Stimulated activated CD8-positive, alpha-beta memory T cell treated with anti-CD3 and anti-CD28 coated beads, Interleukin-2, amount 100 ng/mL, for 48 hours (primary cell): ENCODE data around the gene TMEM238.

Experiments
- DNase-seq, 2 donors: peaks; one replicate each; pipeline ENCODE4 v3.0.0-alpha.2; 2020; ENCODE audit warnings: low read depth in 2 of 2

TMEM238 gene

GRCh38 chr19:55377356-55378131 is 6.5 kb downstream of the TMEM238 start:
- no peak for DNase-seq

DNA sequence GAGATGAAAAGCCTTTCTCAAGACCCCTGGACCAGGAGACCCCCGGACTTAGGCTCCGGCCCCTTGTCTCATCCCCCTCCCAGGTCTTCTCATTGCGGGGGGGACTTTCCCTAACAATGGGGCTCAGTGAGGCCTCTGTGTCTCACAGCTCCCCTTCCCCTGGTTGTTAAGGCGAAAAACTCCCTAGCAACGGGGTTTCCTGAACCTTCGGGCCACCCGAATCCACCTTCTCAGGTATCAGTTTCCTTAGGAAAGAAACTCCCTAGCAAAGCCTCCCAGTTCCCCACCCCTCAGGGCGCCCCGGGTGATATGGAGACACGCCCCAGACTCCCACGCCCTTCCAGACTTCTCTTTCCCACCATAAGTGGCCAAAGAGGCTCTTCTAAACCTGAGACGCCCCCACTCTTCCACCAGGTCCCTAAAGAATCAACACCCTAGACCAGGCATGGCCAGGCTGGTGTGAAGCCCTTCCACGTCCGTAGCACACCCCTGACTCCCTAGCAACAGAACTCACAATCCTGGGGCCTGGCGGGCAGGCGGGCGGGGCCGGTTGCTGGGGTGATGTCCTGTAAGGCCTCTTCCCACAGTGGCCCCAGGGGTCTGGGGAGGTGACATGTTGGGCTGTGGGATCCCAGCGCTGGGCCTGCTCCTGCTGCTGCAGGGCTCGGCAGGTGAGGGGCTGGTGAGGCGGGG is 7.7 kb downstream of the TMEM238 start, which contains the start of gene TMEM190:
Gene TMEM190 (plus strand): TSS at position 586 of the 693 bp plus-strand sequence. CDS start 28 bp downstream, at position 614.
- no peak for DNase-seq

GRCh38 chr19:55373993-55374757 is 9.9 kb downstream of the TMEM238 start:
- no peak for DNase-seq

- DNase-seq, result no peak
Measured at GRCh38 chr19:55373306-55373992, 10.6 kb downstream of the TMEM238 start.

DNA sequence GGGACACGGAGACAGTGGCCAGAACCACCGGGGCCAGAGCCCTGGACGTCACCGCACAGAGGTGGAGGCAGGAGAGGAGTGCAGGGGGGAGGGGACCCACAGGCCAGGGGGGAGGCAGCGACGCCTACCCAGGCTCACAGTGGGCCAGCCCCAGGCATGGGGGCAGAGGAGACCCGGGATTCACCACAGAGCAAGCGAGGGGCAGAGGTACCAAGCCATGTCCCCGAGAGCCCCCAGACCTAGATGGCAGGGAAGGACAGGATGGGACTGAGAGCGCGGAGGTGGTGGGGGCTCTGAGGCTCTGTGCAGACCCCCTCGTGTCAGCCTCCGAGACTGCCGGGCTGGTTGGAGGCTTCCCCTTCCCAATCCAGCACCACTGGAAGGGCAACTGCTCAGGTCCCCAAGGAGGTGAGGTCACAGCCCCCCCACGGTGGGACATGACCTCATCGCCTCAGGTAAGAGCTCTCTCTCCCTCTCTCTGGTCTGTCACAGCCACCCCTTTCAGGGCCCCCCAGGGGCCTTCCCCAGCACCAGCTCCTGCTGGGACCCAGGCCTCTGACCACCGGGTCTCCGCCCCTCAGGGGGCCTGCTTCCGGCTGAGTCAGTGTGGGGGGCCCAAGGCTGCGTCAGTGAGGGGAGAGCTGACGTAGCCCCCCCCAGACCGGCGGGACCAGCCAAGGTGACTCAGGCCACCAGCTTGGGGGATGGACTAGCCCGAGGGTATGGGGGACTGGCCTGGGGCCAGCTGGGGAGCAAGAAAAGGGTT is 11.6 kb downstream of the TMEM238 start:
- DNase-seq, result peak in 1 of 2 donors; percentile 40

DNA sequence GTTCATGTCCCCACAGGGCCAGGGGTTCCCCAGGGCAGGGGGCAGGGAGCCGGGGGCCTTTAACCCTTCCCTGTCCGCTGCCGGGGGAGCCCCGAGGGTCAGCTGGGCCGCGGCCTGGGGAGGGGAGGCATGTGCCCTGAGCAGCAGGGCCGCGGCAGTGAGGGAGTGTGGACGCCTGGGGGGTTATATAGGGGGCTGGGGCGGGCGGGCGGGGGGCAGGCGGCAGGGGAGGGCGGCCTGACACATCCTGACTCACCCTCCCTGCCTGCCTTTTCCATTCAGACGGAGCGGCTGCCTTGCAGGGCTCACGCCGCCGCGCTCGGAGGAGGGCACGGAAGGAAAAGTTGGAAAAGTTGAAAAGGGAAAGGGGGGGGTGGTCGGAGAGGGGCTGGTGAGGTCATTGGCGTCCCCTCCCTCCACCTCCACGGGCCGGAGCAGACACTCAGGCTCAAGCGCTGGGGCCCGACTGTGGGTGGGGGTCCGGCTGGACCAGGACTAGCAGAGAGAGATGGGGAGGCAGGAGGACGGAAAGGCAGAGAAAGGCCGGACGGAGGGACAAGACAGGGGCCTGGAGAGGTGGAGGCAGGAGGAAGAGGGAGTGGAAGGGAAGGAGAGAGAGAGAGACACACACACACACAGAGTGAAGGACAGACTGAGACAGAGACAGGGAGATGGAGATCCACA is 13.6 kb downstream of the TMEM238 start, which contains the start of gene IL11:
Gene IL11 (minus strand): TSS at position 159 of the 684 bp plus-strand sequence. CDS start 153 bp downstream, at position 6.
- DNase-seq, result no peak

GRCh38 chr19:55369653-55370304 is 14.3 kb downstream of the TMEM238 start:
- peak in 1 of 2 donors; percentile 33 for DNase-seq

- DNase-seq, result no peak
Measured at GRCh38 chr19:55368701-55369563, 15.2 kb downstream of the TMEM238 start.

GRCh38 chr19:55368106-55368505 is 16.0 kb downstream of the TMEM238 start:
- no peak for DNase-seq

GRCh38 chr19:55366790-55367189 is 17.3 kb downstream of the TMEM238 start:
- DNase-seq, result no peak

DNA sequence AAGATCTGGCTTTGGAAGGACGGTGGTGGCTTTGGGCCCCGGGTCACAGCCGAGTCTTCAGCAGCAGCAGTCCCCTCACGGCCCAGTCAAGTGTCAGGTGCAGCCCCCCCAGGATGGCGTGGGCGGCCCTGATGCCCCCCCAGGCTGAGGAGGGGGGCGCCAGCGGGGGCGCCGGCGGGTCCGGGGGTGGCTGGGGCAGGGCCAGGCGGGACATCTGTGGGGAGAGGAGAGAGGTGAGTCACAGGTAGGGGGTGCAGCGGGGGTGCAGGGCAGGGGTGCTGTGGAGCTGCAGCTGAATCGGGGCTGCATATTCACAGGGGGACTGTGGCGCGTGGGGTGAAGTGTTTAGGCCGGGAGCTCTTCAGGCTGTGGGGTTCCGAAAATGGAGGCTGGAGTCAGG is 18.1 kb downstream of the TMEM238 start:
- DNase-seq, result no peak

DNA sequence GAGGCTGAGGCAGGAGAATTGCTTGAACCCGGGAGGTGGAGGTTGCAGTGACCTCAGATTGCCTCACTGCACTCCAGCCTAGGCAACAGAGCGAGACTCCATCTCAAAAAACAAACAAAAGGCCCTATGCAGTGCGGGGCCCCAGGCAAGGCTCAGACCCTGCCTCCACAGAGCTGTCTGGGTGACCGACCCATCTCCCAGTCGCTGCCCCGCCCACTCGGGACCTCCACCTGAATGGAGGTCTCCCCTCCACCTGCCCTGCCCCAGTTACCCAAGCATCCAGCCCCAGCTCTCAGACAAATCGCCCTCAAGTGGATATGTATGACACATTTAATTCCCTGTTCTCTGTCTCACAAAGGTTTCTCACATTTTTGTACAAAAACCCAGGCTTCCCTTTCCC is 18.8 kb downstream of the TMEM238 start:
- no peak for DNase-seq

DNA sequence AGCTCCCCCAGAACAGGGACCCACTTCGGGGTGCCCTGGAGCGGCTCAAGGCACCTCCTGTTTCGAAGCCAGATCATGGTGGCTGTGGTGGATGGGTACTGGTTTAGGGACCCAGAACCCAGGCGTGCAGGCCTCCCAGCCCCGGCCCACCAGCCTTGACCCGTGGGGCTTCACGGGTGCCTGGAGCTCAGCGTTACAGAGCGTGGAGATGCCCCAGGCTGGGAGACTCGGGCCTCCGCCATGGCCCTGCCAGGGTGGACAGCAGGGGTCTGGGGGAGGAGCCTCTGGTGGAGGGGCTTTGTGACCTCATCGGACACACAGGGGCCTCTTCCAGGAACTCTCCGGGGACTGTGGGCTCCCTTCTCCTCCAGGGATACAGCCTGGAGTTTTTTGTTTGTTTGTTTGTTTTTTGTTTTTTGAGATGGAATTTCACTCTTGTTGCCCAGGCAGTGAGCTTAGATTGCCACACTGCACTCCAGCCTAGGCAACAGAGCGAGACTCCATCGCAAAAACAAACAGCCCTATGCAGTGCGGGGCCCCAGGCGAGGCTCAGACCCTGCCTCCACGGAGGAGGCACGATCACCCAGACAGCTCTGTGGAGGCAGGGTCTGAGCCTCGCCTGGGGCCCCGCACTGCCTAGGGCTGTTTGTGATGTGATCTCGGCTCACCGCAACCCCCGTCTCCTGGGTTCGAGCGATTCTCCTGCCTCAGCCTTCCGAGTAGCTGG is 20.9 kb downstream of the TMEM238 start, which contains the start of gene GARIN5B:
Gene GARIN5B (minus strand): TSS at position 271 of the 727 bp plus-strand sequence. CDS start 194 bp downstream, at position 77.
- DNase-seq, result no peak

DNA sequence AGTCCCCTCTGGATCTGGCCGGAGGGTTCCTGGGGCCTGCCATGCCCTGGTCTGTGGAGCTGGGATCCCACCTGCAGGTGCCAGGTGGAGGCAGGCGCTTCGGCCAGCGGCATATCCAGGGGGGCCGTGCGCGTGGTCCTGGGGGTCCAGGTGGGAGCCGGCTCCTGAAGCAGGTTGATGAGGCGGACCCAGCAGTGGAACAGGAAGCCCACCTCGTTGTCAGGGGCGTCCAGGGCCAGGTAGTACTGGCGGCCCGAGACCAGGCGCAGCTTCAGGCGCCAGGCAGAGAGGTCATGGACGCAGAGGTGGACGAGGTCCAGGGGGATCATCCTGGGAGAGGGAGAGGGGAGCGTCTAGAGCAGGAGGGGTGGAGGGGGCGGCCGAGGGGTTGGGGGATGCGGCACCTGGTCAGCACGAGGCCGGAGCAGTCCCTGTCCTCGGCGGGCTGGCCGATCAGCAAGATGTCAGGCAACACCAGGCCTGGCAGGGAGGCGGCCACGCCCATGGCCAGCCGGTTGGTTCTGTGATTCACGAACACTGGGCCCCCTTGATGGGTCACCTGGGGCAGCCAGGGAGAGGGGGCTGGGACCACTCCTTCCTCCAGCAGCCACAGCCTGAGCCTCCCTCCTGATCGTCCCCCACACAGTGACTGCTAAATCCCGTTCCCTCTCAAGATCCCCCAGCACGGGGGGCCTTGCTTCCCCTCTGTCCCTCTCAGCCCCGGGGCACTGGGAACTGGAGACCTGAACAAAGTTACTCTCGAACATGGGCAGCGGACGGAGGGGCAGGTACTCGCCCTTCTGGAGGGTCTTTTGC is 21.7 kb downstream of the TMEM238 start:
- no peak for DNase-seq

- no peak for DNase-seq
Measured at GRCh38 chr19:55360902-55361301, 23.2 kb downstream of the TMEM238 start.

DNA sequence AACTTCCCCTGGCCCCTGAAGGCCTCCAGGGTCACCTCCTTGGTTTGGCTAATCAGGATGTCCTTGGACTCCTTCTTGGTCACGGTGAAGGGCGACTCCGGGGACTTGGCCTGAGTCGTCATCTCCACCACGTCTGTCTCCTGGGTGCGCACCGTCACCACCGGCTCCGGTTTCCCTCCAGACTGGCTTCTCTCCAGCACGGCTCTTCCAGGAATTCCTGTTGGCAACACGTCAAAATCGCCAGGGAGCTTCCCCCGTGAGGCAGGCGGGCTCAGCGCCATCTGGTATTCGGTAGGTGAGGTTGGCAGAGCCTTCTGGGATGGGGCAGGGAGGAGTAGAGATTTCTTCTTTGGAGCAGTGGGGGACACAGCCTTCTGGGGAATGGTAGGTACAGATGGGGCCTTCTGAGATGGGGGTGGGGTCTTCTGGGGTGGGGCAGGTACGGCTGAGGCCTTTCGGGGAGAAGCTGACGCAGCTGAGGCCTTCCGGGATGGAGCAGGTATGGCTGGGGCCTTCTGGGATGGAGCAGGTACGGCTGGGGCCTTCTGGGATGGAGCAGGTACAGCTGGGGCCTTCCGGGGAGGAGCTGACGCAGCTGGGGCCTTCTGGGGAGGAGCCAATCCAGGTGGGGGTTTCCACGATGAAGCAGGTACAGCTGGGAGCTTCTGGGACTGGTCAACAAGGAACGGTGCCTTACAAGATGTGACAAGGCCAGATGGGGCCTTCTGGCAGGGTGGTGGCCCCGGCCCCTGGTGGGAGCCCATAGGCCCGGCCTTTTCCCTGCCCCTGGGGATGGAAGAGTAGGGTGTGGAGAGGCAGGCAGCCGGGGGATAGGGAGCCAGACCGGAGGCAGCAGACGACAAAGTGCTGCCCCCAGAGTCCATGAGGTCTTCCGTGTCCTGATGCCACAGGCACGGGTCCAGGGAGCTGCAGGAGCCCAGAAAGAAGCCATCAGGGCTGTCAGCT is 24.9 kb downstream of the TMEM238 start:
- DNase-seq, result no peak
